GM12878 (cell line): ENCODE results near the gene COQ5. TPM values are rescaled to one million over a fixed set of nuclear protein-coding genes. Genes with fewer than 3 reads are reported as not detected.

Source experiments
- ATAC-seq: fragments of 200-7000 bp; cut with Tn5 transposase; 3 replicates; pipeline ENCODE4 v1.9.1; 2020; ENCODE audit warnings: mild to moderate bottlenecking, moderate library complexity
- BruUV-seq: library from RNA; stranded (reverse); fragments of 400-500 nt; replicated peaks from 2 replicates; lab custom pipeline; 2021; lab: Mats Ljungman, UMichigan
- CTCF ChIA-PET: fragments of 300-600 bp; sonication (Branson Sonifier 250); formaldehyde crosslinking; extraction: SDS; loops from one replicate; lab custom pipeline; 2021; ENCODE audit warnings: inconsistent platforms; lab: Yijun Ruan, JAX
- POLR2A ChIA-PET: fragments of 350-600 bp; formaldehyde crosslinking; extraction: SDS; loops from one replicate; lab custom pipeline; 2021; ENCODE audit warnings: inconsistent platforms; lab: Charles Lee
- RAD21 ChIA-PET: fragments of 300-600 bp; sonication (Branson Sonifier 250); formaldehyde crosslinking; loops from one replicate; lab custom pipeline; 2023; ENCODE audit warnings: antibody characterized with exemption; ENCODE audit not compliant: unreplicated experiment; lab: Charles Lee
- SMC1A ChIA-PET: fragments of 300-600 bp; sonication (Branson Sonifier 250); formaldehyde crosslinking; loops from one replicate; lab custom pipeline; 2023; ENCODE audit not compliant: unreplicated experiment, uncharacterized antibody; lab: Charles Lee
- DNase-seq: peaks from one replicate; pipeline ENCODE4 v3.0.0-alpha.2; 2011; ENCODE audit warnings: low read depth, low spot score
- FAIRE-seq: peaks from 3 replicates; lab custom pipeline; 2011; peaks lifted over from hg19 to GRCh38; lab: Jason Lieb, UNC
- H2AFZ ChIP-seq: 2 replicates; pipeline ENCODE4 v1.6.0; 2011; ENCODE audit warnings: low read depth, low read length, control low read depth; ENCODE audit not compliant: control insufficient read depth
- H3K27ac ChIP-seq: 2 replicates; pipeline ENCODE4 v1.5.1; 2011; ENCODE audit warnings: control low read depth; ENCODE audit not compliant: control insufficient read depth, insufficient read depth
- H3K27me3 ChIP-seq, 2 experiments: replicated peaks in 1 of 2; 2 replicates each; pipeline versions ENCODE4 v1.6.0 to v1.6.1; 2011; ENCODE audit warnings: low read length in 1 of 2; ENCODE audit not compliant: control insufficient read depth in 2 of 2, insufficient read depth in 2 of 2
- H3K36me3 ChIP-seq, 2 experiments: 2 replicates each; pipeline ENCODE4 v1.5.1; 2011; ENCODE audit warnings: low read length in 1 of 2; ENCODE audit not compliant: control insufficient read depth in 2 of 2, insufficient read depth in 2 of 2
- H3K4me1 ChIP-seq: 2 replicates; pipeline ENCODE4 v1.6.1; 2011; ENCODE audit warnings: mild to moderate bottlenecking, low read length, moderate library complexity, mixed read lengths; ENCODE audit not compliant: control insufficient read depth, insufficient read depth
- H3K4me2 ChIP-seq: 2 replicates; pipeline ENCODE4 v1.6.0; 2011; ENCODE audit warnings: control low read depth; ENCODE audit not compliant: control insufficient read depth, insufficient read depth
- H3K4me3 ChIP-seq: fragments of 200-600 bp; sonication (generic); 2 replicates; pipeline ENCODE4 v1.5.1; 2016
- H3K79me2 ChIP-seq: 2 replicates; pipeline ENCODE4 v1.6.0; 2011; ENCODE audit warnings: low read length; ENCODE audit not compliant: control insufficient read depth, insufficient read depth
- H3K9ac ChIP-seq: 2 replicates; pipeline ENCODE4 v1.8.0; 2011; ENCODE audit warnings: low read length, control low read depth, mixed read lengths; ENCODE audit not compliant: control insufficient read depth, insufficient read depth
- H3K9me3 ChIP-seq: replicated peaks from 3 replicates; pipeline ENCODE4 v1.5.1; 2011; ENCODE audit warnings: mild to moderate bottlenecking, low read length; ENCODE audit not compliant: control insufficient read depth, insufficient read depth
- H4K20me1 ChIP-seq: 2 replicates; pipeline ENCODE4 v1.6.0; 2011; ENCODE audit not compliant: control insufficient read depth, insufficient read depth
- NRF1 ChIP-seq: conservative IDR thresholded peaks from 2 replicates; pipeline ENCODE4 v1.6.1; 2011; ENCODE audit warnings: mild to moderate bottlenecking, low read depth, low read length, improper control_type of control experiment
- RAD51 ChIP-seq: fragments of 450-650 bp; IDR thresholded peaks from 2 replicates; pipeline ENCODE4 v1.6.1; 2016; ENCODE audit warnings: moderate library complexity, mild to moderate bottlenecking, inconsistent platforms
- WGBS: methylation state at CpG from one replicate; pipeline ENCODE4 v1.1.6; 2016; ENCODE audit warnings: low lambda C conversion rate; ENCODE audit not compliant: insufficient replicate concordance, insufficient coverage; ENCODE audit errors: missing lambda C conversion rate; 5-methylcytosine and 5-hydroxymethylcytosine counted together
- in situ Hi-C: fragments of 300-500 bp; cut with MboI; formaldehyde crosslinking; loops from 9 replicates; pipeline ENCODE4 v1.14.3; 2018; ENCODE audit warnings: mixed read lengths
- intact Hi-C: fragments of 100-400 bp; cut with micrococcal nuclease; formaldehyde crosslinking; loops from one replicate; pipeline ENCODE4 v1.14.2; 2022; ENCODE audit not compliant: unreplicated experiment
- polyA plus RNA-seq, 11 experiments: library from polyadenylated mRNA; depleted of rRNA in 4 of 11; unstranded in 6 of 11; stranded (reverse) in 5 of 11; fragments of >200 nt; fragmentation: Nextera tagmentation in 4 of 11; fragmentation: Illumina TruSeq in 1 of 11; extraction: Ambion mirVana in 4 of 11; extraction: Trizol in 1 of 11; gene quantifications; 1 replicate in 1 of 11; 2 replicates in 10 of 11; pipeline versions ENCODE4 v1.2.1 to v1.2.3, GENCODE V29; 2011 to 2016; ENCODE audit warnings: inconsistent platforms in 2 of 11, missing spikeins in 2 of 11, low read depth in 1 of 11
- total RNA-seq, 4 experiments: library from RNA; depleted of rRNA in 3 of 4; stranded (reverse); fragments of >200 nt in 3 of 4; fragmentation: Illumina TruSeq in 1 of 4; extraction: Trizol in 1 of 4; gene quantifications; 2 replicates each; pipeline versions ENCODE4 v1.2.1 to v1.2.3, GENCODE V29; 2013 to 2021
- TF ChIP-seq, protein P1 (sequence below): fragments of 450-650 bp; IDR thresholded peaks from 2 replicates; pipeline ENCODE4 v1.6.1; 2016; ENCODE audit warnings: mild to moderate bottlenecking

Gene COQ5
- total and polyA plus RNA-seq, 10 of the 15 experiments (the other 5 are each of a cell fraction or from before 2014, with no cell fraction given), result 24.8 to 69.3 (median 37.8) TPM

DNA sequence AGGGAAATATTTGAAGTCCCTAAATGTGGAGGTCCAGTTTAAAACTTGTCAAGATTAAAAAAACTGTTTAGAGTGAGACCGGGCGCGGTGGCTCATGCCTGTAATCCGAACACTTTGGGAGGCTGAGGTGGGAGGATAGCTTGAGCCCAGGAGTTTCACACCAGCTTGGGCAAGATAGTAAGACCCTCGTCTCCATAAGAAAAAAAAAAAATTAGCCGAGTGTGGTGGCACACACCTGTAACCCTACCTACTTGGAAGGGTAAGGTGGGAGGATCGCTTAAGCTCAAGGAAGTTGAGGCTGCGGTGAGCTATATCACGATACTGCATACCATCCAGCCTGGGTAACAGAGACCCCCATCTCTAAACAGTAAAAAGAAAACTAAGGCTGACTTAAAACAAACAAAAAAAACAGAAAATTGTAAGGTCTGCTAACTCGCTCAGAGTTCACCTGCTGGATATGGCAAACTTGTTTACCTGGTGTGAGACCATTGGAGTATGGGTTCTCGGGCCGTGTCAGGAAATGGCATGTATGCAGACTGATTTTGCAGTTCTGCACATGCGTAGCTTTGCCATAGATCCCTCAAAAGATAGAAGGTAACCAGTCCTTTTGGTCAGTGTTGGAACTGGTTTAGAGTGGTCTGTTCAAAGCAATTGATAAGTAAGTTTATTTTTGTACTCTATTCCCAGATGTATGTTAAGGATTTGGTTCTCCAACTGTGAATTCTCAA is 7.3 kb upstream of the COQ5 start:
- Histone ChIP-seq H3K4me1 (peaks cover 25% of the 10 kb centered on the region), H3K27ac (peak overlapping the region; percentile 21; the same call in 1 of the 2 replicates), H3K9me3 (no peaks in the 10 kb centered on the region), H3K4me3 (peak overlapping the region; percentile 70), H3K9ac (peak overlapping the region; percentile 61), H3K36me3 (peaks cover 2 to 16% of the 10 kb centered on the region in 2 experiments; a peak in 3 of 4 replicates), H3K27me3 (no peaks in the 10 kb centered on the region), H2AFZ (no peak overlapping the region), H4K20me1 (peaks cover 5% of the 10 kb centered on the region; the same call in 1 of the 2 replicates), H3K4me2 (peak overlapping the region; percentile 78), H3K79me2 (peaks cover 66% of the 10 kb centered on the region)
- intact Hi-C loops, result no loop called here
- POLR2A ChIA-PET, result interaction anchor here (0.6 to 2.3 kb wide), 5 partner anchors 9 to 127 kb away, joined by 3 to 11 read pairs (median 3); partner anchors contain the start of genes POP5 and SRSF9
- in situ Hi-C loops, result no loop called here
- WGBS, result 13% methylated on average over 13 of the region's 13 CpGs
- BruUV-seq, result no TSS peak
- RAD21 ChIA-PET, result interaction anchor here (1.1 to 2.4 kb wide), 2 partner anchors 40 to 46 kb away, joined by 3 to 10 read pairs; partner anchors contain the start of gene POP5
- TF ChIP-seq RAD51 (no peak), NRF1 (peak; percentile 32; the same call in 1 of the 2 replicates)
- TF ChIP-seq, protein P1, sequence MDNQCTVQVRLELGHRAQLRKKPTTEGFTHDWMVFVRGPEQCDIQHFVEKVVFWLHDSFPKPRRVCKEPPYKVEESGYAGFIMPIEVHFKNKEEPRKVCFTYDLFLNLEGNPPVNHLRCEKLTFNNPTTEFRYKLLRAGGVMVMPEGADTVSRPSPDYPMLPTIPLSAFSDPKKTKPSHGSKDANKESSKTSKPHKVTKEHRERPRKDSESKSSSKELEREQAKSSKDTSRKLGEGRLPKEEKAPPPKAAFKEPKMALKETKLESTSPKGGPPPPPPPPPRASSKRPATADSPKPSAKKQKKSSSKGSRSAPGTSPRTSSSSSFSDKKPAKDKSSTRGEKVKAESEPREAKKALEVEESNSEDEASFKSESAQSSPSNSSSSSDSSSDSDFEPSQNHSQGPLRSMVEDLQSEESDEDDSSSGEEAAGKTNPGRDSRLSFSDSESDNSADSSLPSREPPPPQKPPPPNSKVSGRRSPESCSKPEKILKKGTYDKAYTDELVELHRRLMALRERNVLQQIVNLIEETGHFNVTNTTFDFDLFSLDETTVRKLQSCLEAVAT, result peak; percentile 58; the same call in 1 of the 2 replicates
- no peak for DNase-seq
- SMC1A ChIA-PET, result interaction anchor here (0.6 to 1.6 kb wide), 4 partner anchors 27 to 82 kb away, joined by 3 to 5 read pairs (median 3); partner anchors contain the start of gene POP5
- ATAC-seq, result peak; percentile 37
- CTCF ChIA-PET, result interaction anchor here (0.6 to 2.0 kb wide), 4 partner anchors 16 to 234 kb away, joined by 3 to 6 read pairs (median 4); partner anchors contain the start of genes POP5 and SIRT4
- no peak for FAIRE-seq
